GM21528 (cell line): ENCODE results near the gene SRSF3.
"Not testable (repeated sequence)": the region's sequence is repeated elsewhere in the genome, so short reads cannot be mapped to it uniquely, and the experiment has no call there.

ENCODE experiments used
- ATAC-seq: cut with Tn5 transposase; IDR thresholded peaks from one replicate; pipeline ENCODE4 v1.9.1; 2021; ENCODE audit warnings: mild to moderate bottlenecking, moderate library complexity; ENCODE audit not compliant: unreplicated experiment, low FRiP score

Gene SRSF3

DNA sequence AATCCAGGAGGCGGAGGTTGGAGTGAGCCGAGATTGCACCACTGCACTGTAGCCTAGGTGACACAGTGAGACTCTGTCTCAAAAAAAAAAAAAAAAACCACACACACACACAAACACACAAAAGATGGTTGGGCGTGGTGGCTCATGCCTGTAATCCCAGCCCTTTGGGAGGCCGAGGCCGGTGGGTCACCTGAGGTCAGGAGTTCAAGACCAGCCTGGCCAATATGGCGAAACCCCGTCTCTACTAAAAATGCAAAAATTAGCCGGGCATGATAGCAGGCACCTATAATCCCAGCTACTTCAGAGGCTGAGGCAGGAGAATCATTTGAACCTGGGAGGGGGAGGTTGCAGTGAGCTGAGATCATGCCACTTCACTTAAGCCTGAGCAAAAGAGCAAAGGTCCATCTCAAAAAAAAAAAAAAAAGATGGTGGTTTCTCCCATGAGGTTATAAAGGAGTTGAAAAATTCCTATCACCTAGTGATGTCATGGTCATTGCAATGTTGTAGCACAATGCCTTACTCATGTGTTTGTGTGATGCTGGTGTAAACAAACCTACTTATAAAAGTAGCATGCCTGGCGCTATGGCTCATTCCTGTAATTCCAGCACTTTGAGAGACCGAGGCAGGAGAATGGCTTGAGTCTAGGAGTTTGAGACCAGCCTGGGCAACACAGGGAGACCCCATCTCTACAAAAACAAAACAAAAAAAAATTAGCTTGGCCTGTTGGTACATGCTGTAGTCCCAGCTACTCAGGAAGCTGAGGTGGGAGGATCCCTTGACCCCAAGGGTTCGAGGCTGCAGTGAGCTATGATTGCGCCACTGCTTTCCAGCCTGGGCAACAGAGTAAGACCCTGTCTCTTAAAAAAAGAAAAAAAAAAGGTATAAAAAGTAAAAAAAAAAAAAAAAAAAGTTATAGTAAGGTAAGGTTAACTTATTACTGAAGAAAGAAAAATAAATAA, 21.5 kb upstream of the SRSF3 start:
- not testable (repeated sequence) for ATAC-seq

DNA sequence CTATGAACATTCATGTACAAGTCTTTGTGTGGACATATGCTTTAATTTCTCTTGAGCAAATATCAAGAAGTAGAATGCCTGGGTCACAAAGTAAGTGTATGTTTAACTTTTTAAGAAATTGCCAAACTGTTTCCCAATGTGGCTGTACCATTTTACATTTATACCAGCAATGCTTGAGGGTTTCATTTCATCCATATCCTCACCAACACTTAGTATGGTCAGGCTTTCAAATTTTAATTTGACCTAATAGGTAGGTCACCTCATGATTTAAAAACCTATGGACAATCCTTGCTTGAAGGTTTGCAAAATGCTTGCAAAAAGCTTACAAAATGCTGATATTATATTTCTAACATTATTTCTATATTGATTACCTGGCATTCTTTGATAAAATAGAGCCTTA, 19.5 kb upstream of the SRSF3 start:
- ATAC-seq, result no peak

DNA sequence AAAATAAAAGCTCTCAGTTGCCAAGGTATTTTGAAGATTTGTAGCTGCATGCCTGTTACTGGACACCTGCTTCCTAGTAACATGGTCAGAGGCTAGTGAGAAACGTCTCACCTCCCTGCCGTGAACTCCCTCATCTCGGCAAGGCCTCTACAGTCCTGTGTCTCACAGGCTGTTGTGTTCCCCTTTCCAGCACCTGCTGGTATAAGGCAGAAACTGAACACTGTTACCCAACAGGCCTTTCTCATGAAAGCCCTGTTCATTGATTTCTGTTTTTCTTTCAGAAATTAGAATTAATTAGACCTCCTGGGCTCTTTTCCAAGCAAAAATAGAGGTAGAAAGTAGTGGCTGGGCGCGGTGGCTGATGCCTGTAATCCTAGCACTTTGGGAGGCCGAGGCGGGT, 17.6 kb upstream of the SRSF3 start:
- ATAC-seq, result no peak

DNA sequence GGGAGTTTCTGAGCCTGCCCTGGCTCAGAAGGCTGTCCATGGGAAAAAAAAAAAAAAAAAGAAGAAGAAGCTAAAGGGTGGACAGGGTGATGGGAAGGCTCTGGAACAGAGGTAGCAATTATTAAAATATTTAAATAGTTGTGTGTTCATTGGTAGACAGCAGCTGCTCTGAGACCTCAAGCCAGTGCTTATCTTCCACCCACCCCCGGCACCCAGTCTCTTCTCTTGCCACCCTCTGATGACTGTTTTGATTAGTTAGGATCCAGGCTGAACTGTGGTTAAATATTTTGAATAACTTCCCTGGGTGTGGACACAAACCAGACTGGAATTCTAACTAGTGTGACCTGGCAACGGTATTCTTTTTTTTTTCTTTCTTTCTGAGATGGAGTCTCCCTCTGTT, 16.9 kb upstream of the SRSF3 start:
- no peak for ATAC-seq

DNA sequence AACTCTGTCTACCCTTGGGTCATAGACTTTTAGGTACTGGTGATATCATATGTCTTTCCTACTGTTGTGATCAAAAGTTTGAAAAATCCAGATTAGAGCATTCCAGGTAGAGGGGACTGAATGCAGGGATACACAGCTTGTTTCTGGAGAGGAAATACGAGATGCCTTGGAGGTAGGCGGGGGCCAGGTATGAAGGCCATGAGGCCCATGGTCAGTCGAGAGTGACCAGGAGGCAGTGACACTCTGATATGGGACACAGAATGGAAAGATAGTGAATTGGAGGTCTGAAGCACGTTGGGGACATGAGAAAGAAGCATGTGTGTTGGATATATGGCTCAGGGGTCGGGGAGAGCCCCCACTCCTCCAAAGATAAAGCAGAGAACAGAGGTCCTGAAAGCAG, 16.1 kb upstream of the SRSF3 start:
- no peak for ATAC-seq

DNA sequence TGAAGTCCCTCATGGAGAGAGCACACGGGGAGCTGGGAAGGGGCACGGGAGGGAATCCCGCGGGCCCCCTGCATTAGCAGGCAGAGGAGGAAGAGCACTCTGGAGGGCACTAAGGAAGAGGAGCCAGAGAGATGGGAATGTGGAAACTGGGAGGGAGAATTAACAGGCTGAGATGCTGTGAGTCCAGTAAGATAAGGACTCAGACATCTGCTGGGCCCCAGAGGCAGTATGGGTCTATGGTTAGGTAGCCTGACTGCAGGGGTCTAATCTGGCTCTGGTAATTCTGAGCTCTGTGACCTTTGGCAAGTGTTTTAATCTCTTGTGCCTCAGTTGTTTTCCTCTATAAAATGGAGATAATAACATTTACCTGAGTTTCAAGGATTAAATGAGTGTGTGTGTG, 15.7 kb upstream of the SRSF3 start:
- no peak for ATAC-seq

DNA sequence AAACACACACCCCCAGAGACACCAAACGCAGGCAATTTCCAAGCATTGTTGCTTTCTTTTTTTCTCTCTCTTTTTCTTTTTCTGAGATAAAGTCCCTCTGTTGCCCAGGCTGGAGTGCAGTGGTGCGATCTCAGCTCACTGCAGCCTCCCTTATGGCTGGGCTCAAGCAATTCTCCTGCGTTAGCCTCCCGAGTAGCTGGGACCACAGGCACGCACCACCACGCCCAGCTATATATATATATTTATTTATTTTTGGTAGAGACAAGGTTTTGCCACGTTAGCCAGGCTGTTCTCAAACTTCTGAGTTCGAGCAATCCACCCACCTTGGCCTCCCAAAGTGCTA, 14.0 kb upstream of the SRSF3 start:
- no peak for ATAC-seq

DNA sequence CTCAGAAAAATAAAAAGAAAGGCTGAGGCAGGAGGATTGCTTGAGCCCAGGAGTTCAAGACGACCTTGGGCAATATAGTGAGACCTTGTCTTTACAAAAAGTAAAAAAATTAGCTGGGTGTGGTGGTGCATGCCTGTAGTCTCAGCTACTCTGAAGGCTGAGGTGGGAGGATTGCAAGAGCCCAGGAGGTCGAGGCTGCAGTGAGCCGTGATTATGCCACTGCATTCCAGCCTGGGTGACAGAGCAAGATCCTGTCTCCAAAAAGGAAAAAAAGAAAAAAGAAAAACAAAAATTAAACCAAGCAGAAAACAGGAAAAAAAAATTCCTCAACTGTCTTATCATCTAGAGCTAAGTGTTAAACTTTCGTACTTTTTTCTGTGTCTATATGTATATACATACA, 12.4 kb upstream of the SRSF3 start:
- ATAC-seq, result no peak

DNA sequence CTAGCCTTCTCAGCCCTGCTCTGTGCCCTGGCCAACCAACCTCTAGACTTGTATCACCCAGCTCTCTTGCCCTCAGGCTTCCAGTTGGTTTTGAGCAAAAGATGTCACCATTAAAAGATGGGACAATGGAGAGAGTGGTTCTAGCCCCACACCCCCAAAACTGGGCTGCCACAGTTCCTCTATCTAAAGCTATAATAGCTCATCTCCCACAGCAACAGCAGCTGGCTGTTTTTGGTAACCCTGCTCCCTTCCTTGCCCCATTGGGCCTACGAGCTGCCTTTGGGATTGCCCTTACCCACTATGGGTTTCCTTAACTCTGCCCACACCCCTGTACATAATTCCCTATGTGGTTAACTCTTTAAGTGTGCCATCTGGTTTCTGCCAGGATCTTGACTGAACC, 7.6 kb upstream of the SRSF3 start:
- ATAC-seq, result no peak

DNA sequence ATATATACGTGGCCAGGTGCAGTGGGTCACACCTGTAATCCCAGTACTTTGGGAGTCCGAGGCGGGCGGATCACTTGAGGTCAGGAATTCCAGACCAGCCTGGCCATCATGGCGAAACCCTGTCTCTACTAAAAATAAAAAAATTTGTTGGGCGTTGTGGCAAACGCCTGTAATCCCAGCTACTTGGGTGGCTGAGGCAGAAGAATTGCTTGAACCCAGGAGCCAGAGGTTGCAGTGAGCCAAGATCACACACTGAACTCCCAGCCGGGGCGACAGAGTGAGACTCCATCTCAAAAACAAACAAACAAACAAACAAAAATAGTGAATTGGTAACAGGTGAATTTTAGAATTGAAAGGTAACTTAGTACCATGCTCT, 5.1 kb upstream of the SRSF3 start:
- not testable (repeated sequence) for ATAC-seq

DNA sequence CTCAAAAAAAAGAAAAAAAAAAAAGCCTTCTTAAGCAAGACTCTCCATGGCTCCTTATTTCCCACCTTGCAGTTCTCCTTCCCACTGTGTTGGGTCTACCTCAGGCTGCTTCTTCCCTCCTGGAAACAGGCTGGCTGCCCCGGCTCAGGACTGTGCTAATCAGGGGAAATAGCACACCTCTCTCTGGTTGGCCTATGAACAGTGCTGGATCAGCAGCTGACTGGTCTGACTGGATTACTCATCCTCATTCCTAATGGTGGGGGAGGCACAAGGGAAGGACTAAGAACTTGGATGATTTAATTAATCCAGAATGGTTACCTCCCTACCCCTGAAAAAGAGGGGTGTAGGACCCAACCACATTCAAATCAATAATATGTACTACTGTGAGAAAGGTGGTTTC, 3.9 kb upstream of the SRSF3 start:
- ATAC-seq, result no peak

DNA sequence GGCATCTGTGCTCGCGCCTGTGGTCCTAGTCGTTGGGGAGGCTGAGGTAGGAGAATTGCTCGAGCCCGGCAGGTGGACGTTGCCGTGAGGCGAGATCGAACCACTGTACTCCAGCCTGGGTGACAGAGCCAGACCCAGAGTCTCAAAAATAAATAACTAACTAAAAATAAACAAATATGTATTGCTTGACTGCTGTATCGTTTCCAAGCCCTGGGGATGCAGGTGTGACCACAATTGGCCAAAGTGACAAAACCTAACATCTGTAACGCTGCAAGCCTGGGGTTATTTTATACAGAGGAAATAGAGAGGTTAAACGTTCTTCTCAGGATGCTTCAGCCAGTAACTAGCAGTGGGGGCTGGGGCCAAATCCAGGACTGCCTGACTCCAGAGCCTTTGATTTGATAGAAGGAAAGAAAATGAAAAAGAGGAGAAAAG, 1.9 kb upstream of the SRSF3 start:
- ATAC-seq, result peak; percentile 38

DNA sequence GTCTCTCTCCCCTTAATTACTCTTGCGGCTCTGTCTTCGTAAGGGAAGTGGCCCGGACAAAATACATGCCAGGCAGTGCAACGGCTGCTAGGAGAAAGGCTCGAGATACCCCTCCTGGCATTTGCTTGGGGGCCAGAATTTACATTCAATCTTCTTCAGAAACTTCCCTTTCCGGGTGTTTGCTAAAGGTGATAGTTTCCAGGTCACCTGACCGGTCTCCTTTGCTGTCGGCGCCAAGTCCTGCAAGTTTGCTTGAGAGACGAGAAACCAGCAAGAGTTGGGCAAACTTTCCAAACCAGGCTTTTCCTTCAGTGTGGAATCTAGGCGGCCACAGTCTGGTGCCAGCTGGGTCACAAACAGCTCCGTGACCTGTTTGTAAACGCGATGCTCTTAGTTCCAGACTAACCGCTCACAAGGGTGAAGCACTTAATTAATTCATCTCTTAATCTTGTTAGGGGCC, 563 bp upstream of the SRSF3 start:
- peak; percentile 26 for ATAC-seq

DNA sequence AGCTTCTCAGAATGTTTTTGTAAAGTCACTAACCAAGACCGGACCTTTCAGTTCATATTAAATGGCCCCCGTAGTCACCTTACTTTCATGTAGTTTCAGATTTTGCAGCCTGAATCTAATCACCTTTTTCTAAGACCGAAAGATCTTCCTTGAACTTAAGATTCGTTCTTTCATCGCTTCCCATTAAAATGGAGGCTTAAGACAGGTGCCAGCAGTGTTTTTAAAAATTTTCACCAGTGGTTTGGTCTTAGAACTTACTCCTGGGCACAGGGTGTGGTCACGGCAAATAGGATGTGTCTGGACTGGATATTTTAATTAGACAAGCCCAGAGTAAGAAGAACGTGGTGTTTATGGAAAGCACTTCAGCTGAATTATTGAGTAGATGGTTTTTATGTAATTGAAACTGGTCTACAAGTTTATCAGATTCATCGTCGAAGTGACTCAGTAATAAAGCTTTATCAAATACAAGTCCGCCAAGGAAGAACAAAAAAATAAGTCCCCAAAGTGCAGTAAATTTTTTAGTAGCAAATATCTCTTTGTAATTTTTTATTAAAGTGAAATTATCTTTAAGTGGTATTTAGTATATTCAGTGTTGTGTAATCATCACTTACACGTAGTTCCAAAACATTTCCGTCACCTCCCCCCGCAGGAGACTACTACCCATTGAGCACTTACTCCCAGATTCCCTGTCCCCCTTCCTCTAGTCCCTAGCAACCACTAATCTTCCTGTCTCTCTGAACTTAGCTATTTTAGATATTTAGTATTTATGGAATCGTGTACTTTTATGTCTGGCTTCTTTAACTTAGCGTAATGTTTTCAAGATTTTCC, 868 bp downstream of the SRSF3 start:
- no peak for ATAC-seq

DNA sequence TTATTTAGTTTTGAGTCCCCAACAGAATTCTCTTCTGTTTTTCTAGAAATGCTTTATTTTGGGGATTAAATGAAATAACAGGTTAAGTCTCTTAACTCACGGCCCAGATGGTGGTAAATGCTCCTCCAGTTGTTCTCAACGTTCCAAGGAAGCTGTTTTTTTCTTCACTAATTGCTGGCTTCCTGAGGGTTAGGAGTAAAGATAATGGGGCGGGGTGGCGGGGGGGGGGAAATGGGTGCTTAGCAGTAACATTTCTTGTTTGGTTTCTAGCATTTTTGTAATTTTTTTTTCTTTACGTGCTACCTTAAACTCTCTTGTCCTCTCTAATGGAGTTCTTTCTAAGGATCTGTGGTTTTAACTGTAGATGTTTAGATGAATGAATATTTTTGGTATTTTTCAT, 2.2 kb downstream of the SRSF3 start:
- ATAC-seq, result no peak

DNA sequence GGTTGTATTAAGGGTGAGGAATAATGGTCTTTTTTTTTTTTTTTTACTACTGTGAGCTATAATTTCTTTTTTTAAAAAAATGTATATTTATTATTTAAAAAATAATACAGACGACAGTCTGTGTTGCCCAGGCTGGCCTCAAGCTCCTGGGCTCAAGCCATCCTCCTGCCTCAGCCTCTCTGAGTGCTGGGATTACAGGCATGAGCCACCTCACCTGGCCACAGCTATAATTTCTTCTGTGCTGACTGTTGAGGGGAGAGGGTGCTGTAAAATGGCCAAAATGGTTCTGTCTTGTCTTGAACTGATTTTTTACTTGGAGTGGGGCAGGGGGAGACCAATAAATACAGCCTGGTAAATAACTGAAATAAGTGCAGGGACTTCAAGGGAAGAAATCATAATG, 3.6 kb downstream of the SRSF3 start:
- ATAC-seq, result no peak

DNA sequence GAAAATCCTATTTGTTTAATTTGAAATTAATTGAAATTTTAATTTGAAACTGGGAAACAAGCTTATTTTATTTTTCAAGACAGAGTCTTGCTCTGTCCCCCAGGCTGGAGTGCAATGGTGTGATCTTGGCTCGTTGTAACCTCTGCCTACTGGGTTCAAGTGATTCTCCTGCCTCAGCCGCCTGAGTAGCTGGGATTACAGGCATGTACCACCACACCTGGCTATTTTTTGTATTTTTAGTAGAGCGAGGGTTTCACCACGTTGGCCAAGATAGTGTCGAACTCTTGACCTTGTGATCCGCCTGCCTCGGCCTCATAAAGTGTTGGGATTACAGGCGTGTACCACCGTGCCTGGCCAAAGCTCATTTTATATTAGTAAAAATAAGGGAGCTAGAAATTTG, 4.2 kb downstream of the SRSF3 start:
- ATAC-seq, result no peak

DNA sequence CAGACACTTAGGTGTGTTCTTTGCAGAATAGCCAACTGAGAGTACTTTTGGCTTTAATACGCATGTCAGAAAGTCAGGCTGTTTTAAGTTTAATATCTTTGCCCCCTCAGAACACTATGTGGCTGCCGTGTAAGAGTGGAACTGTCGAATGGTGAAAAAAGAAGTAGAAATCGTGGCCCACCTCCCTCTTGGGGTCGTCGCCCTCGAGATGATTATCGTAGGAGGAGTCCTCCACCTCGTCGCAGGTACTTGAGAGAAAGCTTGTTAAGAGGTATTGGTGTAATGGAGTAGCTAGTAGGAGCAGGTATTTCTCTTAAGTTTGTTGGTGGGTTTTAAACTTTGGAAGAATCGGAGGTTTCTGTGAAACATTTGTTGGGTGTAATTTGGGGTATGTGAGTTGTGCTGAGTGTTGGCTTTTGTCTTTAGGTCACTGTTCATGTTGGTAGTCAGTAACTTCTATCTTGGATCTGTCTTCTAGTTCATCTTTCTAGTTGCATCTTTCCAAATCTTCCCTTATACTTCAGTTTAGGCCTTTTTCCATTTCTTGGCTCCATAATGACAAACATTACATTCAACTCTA, 4.7 kb downstream of the SRSF3 start:
- ATAC-seq, result no peak

DNA sequence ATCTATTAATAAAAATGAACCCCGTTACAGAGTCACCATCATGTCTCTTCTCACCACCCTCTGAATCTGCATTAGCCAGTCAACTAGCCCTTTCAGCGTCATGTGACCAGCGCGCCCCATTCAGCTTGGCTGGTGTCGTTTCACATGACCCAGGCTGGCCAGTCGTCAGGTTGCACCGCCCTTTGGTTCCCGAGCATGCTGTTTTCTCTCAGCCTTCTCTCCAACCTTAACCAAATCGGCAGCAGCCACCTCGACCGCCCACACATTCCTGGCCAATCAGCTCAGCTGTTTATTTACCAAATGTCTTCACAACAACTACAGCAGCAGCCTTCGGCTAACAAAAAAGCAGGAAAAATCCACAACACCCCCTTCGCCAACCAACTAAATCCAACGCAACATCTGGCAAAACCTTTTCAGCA, 5.6 kb downstream of the SRSF3 start:
- ATAC-seq, result no peak

DNA sequence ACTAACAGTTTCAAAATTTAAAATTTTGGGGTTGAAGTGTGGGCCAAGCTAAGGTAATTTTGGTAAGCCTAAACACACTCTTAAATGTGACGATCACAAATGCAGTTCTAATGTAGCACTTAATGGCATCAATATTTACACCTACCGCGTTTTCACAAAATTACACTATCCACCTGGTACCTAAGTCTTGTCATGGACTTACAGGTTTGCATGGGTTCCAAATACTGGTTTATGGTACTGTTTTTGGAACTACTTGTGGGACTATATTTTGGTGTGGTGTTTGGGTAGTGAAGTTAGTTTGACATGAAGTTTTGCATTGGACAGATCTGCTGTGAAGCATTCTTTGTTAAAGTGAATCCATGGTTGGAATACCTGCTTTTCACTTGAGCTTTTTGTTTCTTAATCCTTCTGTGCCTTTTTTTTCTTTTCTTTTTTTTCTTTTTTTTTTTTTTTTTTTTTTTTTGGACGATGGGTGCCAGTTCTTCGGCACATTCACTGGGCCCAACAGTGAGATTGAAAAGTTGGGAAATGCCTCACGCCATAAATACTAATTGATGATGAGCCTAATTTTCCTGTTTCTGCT, 6.5 kb downstream of the SRSF3 start:
- ATAC-seq, result no peak

DNA sequence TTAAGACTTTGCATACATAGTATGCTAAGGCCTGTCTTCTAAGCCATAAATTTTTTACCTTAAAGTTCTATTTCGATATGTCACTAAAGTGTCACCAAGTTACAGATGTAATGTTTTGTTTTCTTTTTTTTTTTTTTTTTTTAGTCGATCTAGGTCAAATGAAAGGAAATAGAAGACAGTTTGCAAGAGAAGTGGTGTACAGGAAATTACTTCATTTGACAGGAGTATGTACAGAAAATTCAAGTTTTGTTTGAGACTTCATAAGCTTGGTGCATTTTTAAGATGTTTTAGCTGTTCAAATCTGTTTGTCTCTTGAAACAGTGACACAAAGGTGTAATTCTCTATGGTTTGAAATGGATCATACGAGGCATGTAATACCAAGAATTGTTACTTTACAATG, 7.7 kb downstream of the SRSF3 start:
- not testable (repeated sequence) for ATAC-seq
